Measurements from ENCODE around the gene IGFL1.
A peak's percentile ranks its signal among the peaks of the same experiment; 100 is the strongest.
"Not testable (repeated sequence)": the region's sequence is repeated elsewhere in the genome, so short reads cannot be mapped to it uniquely, and the experiment has no call there.

Gene IGFL1

GRCh38 chr19:46265217-46265828 lies 35.8 kb downstream of the IGFL1 start:
- H3K4me3 ChIP-seq, result no peak overlapping the region
- peaks cover 28% of the 10 kb centered on the region for H3K4me1 ChIP-seq
- no peaks in the 10 kb centered on the region for H3K9me3 ChIP-seq
- peaks cover 5% of the 10 kb centered on the region; the same call in 1 of the 2 replicates for H4K20me1 ChIP-seq
- H3K4me2 ChIP-seq, result no peak overlapping the region
- peaks cover 4% of the 10 kb centered on the region; the same call in 1 of the 2 replicates for H3K27me3 ChIP-seq
- no peak overlapping the region for H3K9ac ChIP-seq
- no peak for TF ChIP-seq Cebpa-rat (IDR thresholded peaks at IDR 0.05)
- H3K27ac ChIP-seq, result no peak overlapping the region
- no peaks in the 10 kb centered on the region for H3K36me3 ChIP-seq

- H3K27me3 ChIP-seq, result no peaks in the 10 kb centered on the region
- no peak overlapping the region for H3K27ac ChIP-seq
Measured at GRCh38 chr19:46269101-46269500, 39.6 kb downstream of the IGFL1 start.

GRCh38 chr19:46270521-46271256 lies 41.1 kb downstream of the IGFL1 start:
- Histone ChIP-seq H3K27me3 (no peaks in the 10 kb centered on the region), H3K27ac (no peak overlapping the region), H3K9ac (no peak overlapping the region), H3K4me3 (no peak overlapping the region), H3K9me3 (no peaks in the 10 kb centered on the region), H3K4me1 (peaks cover 26% of the 10 kb centered on the region), H3K36me3 (no peaks in the 10 kb centered on the region), H4K20me1 (no peaks in the 10 kb centered on the region), H3K4me2 (peak overlapping the region; percentile 17)
- no peak for TF ChIP-seq Cebpa-rat (IDR thresholded peaks at IDR 0.05)

More at GRCh38 chr19:46269101-46269500, 39.6 kb downstream of the IGFL1 start:
- TF ChIP-seq Cebpa-rat (IDR thresholded peaks at IDR 0.05), result no peak
- Histone ChIP-seq H3K9ac (no peak overlapping the region), H3K4me3 (no peak overlapping the region), H3K4me2 (no peak overlapping the region), H3K4me1 (peaks cover 27% of the 10 kb centered on the region), H4K20me1 (no peaks in the 10 kb centered on the region), H3K36me3 (no peaks in the 10 kb centered on the region), H3K9me3 (no peaks in the 10 kb centered on the region)

- no peaks in the 10 kb centered on the region for H4K20me1 ChIP-seq
- peak overlapping the region; percentile 17 for H3K4me2 ChIP-seq
- H3K27me3 ChIP-seq, result no peaks in the 10 kb centered on the region
- no peak for TF ChIP-seq Cebpa-rat (IDR thresholded peaks at IDR 0.05)
- no peak overlapping the region for H3K27ac ChIP-seq
- H3K4me1 ChIP-seq, result peaks cover 26% of the 10 kb centered on the region
- H3K9ac ChIP-seq, result no peak overlapping the region
- H3K36me3 ChIP-seq, result no peaks in the 10 kb centered on the region
- H3K4me3 ChIP-seq, result no peak overlapping the region
- H3K9me3 ChIP-seq, result no peaks in the 10 kb centered on the region
Measured at GRCh38 chr19:46271481-46272197, 42.1 kb downstream of the IGFL1 start.

- not testable (repeated sequence) for H3K27ac ChIP-seq, H4K20me1 ChIP-seq, H3K4me2 ChIP-seq, H3K36me3 ChIP-seq, H3K4me3 ChIP-seq, H3K9ac ChIP-seq, H3K9me3 ChIP-seq, H3K27me3 ChIP-seq
- peaks cover 28% of the 10 kb centered on the region for H3K4me1 ChIP-seq
Measured at GRCh38 chr19:46273931-46274330, 44.4 kb downstream of the IGFL1 start.

- Histone ChIP-seq H3K4me3 (no peak overlapping the region), H3K27ac (no peak overlapping the region), H3K4me2 (peak overlapping the region; percentile 28; the same call in 1 of the 2 replicates), H3K9me3 (no peaks in the 10 kb centered on the region), H3K4me1 (peaks cover 12% of the 10 kb centered on the region; the same call in 1 of the 2 replicates), H4K20me1 (no peaks in the 10 kb centered on the region), H3K9ac (no peak overlapping the region), H3K27me3 (no peaks in the 10 kb centered on the region), H3K36me3 (no peaks in the 10 kb centered on the region)
- no peak for TF ChIP-seq Cebpa-rat (IDR thresholded peaks at IDR 0.05)
Measured at GRCh38 chr19:46279177-46279576, 49.6 kb downstream of the IGFL1 start.

All from BLaER1 (cell line).